OCI-LY3 (cell line): Measurements from ENCODE around the gene HECW1.

ENCODE experiments used
- H2AFZ ChIP-seq: fragments of 200-600, 300-600 bp; shearing (Covaris generic); 2 replicates; pipeline ENCODE4 v1.6.0; 2014; ENCODE audit warnings: antibody characterized with exemption, low read depth, low read length
- H3K27ac ChIP-seq: fragments of 200-600, 300-600 bp; sonication (generic); 2 replicates; pipeline ENCODE4 v1.5.1; 2014; ENCODE audit warnings: mild to moderate bottlenecking, low read length, moderate library complexity, mixed read lengths
- H3K27me3 ChIP-seq: fragments of 200-600, 300-600 bp; sonication (generic); 2 replicates; pipeline ENCODE4 v1.6.1; 2014; ENCODE audit warnings: low read depth, low read length, mixed read lengths
- H3K36me3 ChIP-seq: fragments of 200-600, 300-600 bp; sonication (generic); replicated peaks from 2 replicates; pipeline ENCODE3; 2014; ENCODE audit warnings: low read depth, low read length, mixed read lengths
- H3K4me1 ChIP-seq: fragments of 300-600, 200-600 bp; sonication (generic); 2 replicates; pipeline ENCODE4 v1.6.1; 2014; ENCODE audit warnings: low read length, mixed read lengths
- H3K4me2 ChIP-seq: fragments of 200-600, 300-600 bp; sonication (generic); 2 replicates; pipeline ENCODE4 v1.6.1; 2014; ENCODE audit warnings: low read length, mixed read lengths
- H3K4me3 ChIP-seq: fragments of 300-600, 200-600 bp; sonication (generic); 2 replicates; pipeline ENCODE4 v1.5.1; 2014; ENCODE audit warnings: antibody characterized with exemption, mild to moderate bottlenecking, low read length, moderate library complexity
- H3K79me2 ChIP-seq: fragments of 300-600, 200-600 bp; shearing (Covaris generic); 2 replicates; pipeline ENCODE4 v1.6.1; 2014; ENCODE audit warnings: mild to moderate bottlenecking, low read length, mixed read lengths
- H3K9ac ChIP-seq: fragments of 300-600, 200-600 bp; shearing (Covaris generic); 2 replicates; pipeline ENCODE4 v1.6.0; 2014; ENCODE audit warnings: mild to moderate bottlenecking, low read length, moderate library complexity
- H3K9me3 ChIP-seq: fragments of 200-600, 300-600 bp; shearing (Covaris generic); 2 replicates; pipeline ENCODE4 v1.6.1; 2014; ENCODE audit warnings: low read length, mixed read lengths; ENCODE audit not compliant: insufficient read depth
- H4K20me1 ChIP-seq: fragments of 200-600, 300-600 bp; sonication (generic); 2 replicates; pipeline ENCODE4 v1.6.1; 2016; ENCODE audit warnings: low read length, mixed read lengths; ENCODE audit not compliant: insufficient read depth
- CTCF ChIP-seq: fragments of 200-600, 300-600 bp; sonication (generic); IDR thresholded peaks from 2 replicates; pipeline ENCODE4 v1.5.1; 2014; ENCODE audit warnings: antibody characterized with exemption, low read length, low read depth
- EZH2phosphoT487 ChIP-seq: fragments of 200-600 bp; shearing (Covaris generic); IDR thresholded peaks from 2 replicates; pipeline ENCODE4 v1.6.1; 2018; ENCODE audit warnings: antibody characterized with exemption, mixed run types, low read depth

The HECW1 gene

GRCh38 chr7:43220250-43220649 is 107.8 kb downstream of the HECW1 start:
- Histone ChIP-seq H3K4me1 (peaks cover 13% of the 10 kb centered on the region), H3K9ac (no peak overlapping the region), H3K27me3 (no peaks in the 10 kb centered on the region; the same call in 1 of the 2 replicates), H3K36me3 (no peaks in the 10 kb centered on the region), H4K20me1 (no peaks in the 10 kb centered on the region), H3K4me2 (no peak overlapping the region), H3K4me3 (no peak overlapping the region), H3K9me3 (no peaks in the 10 kb centered on the region), H3K27ac (no peak overlapping the region), H3K79me2 (no peaks in the 10 kb centered on the region), H2AFZ (no peak overlapping the region)
- TF ChIP-seq CTCF (no peak), EZH2phosphoT487 (no peak)

- H3K9me3 ChIP-seq: no peaks in the 10 kb centered on the region
- H4K20me1 ChIP-seq: no peaks in the 10 kb centered on the region
- no peaks in the 10 kb centered on the region for H3K79me2 ChIP-seq
- H3K4me1 ChIP-seq: peaks cover 13% of the 10 kb centered on the region
- H3K27me3 ChIP-seq: no peaks in the 10 kb centered on the region
- no peak overlapping the region for H3K4me2 ChIP-seq
- no peaks in the 10 kb centered on the region for H3K36me3 ChIP-seq
- no peak overlapping the region for H2AFZ ChIP-seq
- H3K4me3 ChIP-seq: no peak overlapping the region
- no peak overlapping the region for H3K9ac ChIP-seq
- TF ChIP-seq CTCF: no peak
- TF ChIP-seq EZH2phosphoT487: no peak
- no peak overlapping the region for H3K27ac ChIP-seq
Observed at GRCh38 chr7:43220742-43221141, 108.3 kb downstream of the HECW1 start.

GRCh38 chr7:43229801-43230200 is 117.4 kb downstream of the HECW1 start:
- no peaks in the 10 kb centered on the region for H3K9me3 ChIP-seq
- no peak overlapping the region for H3K27ac ChIP-seq
- H3K79me2 ChIP-seq: no peaks in the 10 kb centered on the region
- H3K4me2 ChIP-seq: no peak overlapping the region
- 0 out of 2 replicates have a peak, but pooled peaks cover 3% of the 10 kb centered on the region for H3K27me3 ChIP-seq
- no peak for TF ChIP-seq EZH2phosphoT487
- no peak for TF ChIP-seq CTCF
- H4K20me1 ChIP-seq: no peaks in the 10 kb centered on the region
- no peaks in the 10 kb centered on the region for H3K36me3 ChIP-seq
- no peaks in the 10 kb centered on the region for H3K4me1 ChIP-seq
- no peak overlapping the region for H3K9ac ChIP-seq
- H3K4me3 ChIP-seq: no peak overlapping the region
- no peak overlapping the region for H2AFZ ChIP-seq

- Histone ChIP-seq H4K20me1 (no peaks in the 10 kb centered on the region), H3K79me2 (no peaks in the 10 kb centered on the region), H3K9ac (no peak overlapping the region), H3K4me3 (no peak overlapping the region), H2AFZ (no peak overlapping the region), H3K4me2 (no peak overlapping the region), H3K4me1 (no peaks in the 10 kb centered on the region), H3K9me3 (no peaks in the 10 kb centered on the region), H3K27me3 (0 out of 2 replicates have a peak, but pooled peaks cover 3% of the 10 kb centered on the region), H3K27ac (no peak overlapping the region), H3K36me3 (no peaks in the 10 kb centered on the region)
- TF ChIP-seq EZH2phosphoT487 (no peak), CTCF (no peak)
Observed at GRCh38 chr7:43232366-43232765, 119.9 kb downstream of the HECW1 start.
